Inflammatory macrophage treated with lipopolysaccharide for 4 hours (primary cell): ENCODE measurements around the gene CCND2.
A peak's percentile ranks its signal among the peaks of the same experiment; 100 is the strongest.

Experiments
- DNase-seq: peaks from one replicate; pipeline ENCODE4 v3.0.0-alpha.2; 2020

Gene CCND2

DNA sequence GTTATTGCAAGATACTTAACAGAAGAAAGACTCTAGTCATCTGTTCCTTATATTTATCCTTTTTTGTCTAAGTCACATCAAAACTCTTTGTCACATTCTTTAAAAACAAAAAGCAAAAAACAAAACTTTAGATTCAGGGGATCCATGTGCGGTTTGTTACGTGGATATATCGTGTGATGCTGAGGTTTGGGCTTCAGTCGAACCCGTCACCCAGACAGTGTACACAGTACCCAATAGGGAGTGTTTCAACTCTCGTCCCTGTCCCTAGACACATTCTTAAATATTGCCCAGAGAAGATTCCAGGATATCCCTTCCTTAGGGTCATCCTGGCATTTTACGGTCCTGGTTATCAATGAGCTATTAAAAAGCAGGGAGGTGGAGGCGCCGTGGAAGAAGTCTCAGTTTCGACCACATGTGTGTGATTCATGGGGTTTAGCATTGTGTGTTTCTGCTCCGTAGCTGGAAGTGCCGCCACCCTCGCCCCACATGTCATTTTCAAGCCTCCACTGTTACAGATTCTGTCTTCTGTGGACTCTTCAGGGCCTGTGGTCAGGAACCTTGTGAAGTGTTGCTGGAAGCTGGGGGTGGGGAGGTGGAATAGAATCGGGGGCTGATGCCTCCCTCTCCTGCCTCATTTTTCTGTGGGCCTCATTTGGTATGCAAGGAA is 19.9 kb downstream of the CCND2 start:
- DNase-seq: peak; percentile 43

GRCh38 chr12:4293966-4294505 is 20.5 kb downstream of the CCND2 start:
- DNase-seq: no peak

GRCh38 chr12:4296751-4297150 is 23.2 kb downstream of the CCND2 start:
- no peak for DNase-seq

DNA sequence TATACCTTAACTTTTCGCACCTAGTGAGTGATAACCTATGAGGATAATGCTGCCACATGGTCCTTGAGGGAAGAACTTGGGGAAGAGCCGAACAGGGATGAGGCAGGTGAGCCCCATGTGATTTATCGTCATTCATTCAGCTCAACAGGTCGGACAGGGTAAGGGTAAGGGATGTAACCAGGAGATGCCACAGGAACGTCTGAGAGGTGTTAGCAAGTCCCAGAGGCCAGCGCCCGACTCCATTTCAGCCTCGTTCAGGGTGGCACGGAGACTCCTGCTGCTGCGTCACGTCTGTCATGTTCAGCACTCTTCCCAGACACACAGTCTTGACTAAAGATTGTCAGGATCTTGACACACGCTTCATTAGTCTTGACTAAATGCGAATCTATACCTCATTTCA is 24.1 kb downstream of the CCND2 start:
- no peak for DNase-seq

DNA sequence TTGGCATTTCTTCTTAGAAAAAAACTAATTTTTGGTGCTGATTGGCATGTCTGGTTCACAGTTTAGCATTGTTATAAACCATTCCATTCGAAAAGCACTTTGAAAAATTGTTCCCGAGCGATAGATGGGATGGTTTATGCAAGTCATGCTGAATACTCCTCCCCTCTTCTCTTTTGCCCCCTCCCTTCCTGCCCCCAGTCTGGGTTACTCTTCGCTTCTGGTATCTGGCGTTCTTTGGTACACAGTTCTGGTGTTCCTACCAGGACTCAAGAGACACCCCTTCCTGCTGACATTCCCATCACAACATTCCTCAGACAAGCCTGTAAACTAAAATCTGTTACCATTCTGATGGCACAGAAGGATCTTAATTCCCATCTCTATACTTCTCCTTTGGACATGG is 27.3 kb downstream of the CCND2 start:
- no peak for DNase-seq

GRCh38 chr12:4301932-4302501 is 28.5 kb downstream of the CCND2 start:
- DNase-seq: no peak

DNA sequence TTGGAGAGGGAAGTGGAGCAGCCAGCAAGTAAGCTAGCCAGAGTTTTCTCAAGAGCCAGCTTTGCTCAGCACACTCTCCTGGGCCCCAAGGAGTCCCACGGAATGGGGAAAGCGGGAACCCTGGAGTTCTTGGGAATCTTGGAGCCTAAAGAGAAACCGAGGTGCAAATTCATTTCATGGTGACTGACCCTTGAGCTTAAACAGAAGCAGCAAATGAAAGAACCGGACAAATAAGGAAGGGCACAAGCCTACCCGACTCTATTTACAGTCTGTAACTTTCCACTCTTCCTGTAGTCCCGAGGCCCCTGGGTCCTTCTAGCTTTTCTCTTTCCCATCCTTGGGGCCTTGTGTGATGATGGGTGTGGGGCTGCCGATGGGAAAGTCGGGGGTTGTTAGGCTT is 29.3 kb downstream of the CCND2 start:
- no peak for DNase-seq

DNA sequence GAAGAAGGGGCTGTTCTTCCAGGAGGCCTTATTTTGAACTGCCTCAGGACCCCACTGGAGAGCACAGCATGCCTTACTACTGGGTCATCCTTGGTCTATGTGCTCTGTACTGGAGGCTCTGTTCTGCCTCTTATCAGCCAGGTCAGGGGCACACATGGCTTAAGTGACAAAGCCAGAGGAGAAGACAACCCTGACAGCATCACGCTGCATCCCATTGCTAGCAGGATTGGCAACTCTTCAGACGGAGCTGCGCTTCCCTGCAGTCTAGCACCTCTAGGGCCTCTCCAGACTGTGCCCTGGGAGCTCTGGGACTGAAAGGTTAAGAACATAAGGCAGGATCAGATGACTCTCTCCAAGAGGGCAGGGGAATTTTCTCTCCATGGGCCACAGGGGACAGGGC is 30.2 kb downstream of the CCND2 start:
- no peak for DNase-seq

- peak; percentile 53 for DNase-seq
Measured at GRCh38 chr12:4307593-4308333, 34.2 kb downstream of the CCND2 start.

DNA sequence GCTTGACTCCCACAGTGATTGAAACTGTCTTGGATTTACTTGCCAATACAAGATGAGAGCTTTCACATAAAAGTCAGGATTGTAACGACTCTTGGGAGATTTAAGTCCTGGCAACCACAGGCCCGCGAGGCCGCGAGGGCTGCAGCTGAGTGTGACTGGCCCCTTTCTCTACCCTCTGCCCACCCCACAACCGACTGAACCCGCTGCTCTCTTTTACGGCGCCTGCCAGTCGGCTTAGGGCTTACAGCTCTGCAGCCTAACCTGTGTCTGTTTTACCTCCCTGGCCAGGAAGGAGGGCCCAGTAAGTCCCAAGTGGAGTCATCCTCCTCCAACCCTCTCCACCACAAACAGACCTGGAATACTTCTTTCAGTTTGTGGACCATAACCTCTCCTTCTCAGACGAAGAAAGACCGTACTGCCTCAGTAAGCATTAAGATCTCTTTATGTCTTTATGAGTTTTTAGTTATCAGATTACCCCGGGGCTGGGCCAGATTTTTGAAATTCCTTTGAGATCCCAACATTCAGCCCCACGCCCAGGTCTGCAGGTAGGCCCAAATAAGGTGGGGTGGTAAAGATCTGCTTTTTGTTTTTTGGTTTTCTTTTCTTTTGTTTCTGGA is 34.9 kb downstream of the CCND2 start:
- DNase-seq: no peak

DNA sequence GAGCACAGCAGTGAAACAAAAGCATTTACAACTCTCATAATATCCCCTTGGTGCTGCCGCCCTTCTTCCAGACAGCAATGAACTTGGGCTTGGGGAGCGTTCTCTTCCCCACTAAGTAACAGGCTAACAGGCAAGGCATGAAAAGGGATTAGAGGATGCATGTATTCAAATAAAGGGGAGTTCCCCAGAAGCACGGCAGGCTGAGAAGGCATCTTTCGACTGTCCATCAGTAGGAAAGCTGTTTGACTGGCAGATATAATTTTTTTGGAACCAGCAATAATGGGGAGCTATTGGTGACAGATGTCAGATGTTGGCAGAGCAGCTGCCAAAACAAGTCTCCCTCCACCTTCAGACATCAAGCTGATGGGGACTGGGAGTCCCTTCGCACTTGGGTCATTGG is 38.2 kb downstream of the CCND2 start:
- no peak for DNase-seq

DNA sequence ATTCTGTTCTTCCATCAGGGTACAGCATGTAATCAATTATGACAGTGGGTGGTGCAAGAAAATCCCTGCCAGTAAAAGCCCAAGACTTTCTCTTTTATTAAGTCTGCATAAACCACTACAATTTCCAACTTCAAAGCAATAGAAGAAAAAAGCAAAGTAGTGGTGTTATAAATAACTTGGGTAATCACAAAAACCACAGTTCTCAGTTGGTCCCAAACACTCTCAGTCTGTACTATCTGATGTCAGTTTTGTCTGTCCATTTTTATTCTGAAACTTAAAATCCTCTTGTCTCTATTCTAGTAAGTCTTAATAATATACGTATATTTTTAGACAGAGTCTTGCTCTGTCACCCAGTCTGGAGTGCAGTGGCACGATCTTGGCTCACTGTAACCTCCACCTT is 38.7 kb downstream of the CCND2 start:
- DNase-seq: no peak

GRCh38 chr12:4320497-4320852 is 46.9 kb downstream of the CCND2 start:
- no peak for DNase-seq

- peak; percentile 98 for DNase-seq
Measured at GRCh38 chr12:4320853-4321701, 47.5 kb downstream of the CCND2 start, which contains the start of gene TIGAR. Gene TIGAR (plus strand): TSS chr12:4321213. CDS start chr12:4321272, 59 bp downstream.

DNA sequence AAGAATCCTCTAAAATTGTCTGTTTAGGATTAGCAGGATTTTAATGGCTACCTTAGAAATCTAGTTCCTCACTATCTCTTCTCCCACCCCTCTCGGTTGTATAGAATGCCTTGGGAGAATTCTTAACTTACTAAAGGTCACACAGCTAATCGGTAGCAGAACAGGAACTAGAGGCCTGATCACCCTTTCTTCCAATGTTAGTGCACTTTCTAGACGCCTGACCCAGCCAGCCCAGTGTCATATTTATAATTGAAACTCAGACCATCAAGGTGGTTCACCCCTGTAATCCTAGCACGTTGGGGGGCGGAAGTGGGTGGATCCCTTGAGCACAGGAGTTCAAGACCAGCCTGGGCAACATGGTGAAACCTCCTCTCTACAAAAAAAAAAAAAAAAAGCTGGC is 49.2 kb downstream of the CCND2 start:
- peak; percentile 48 for DNase-seq
